Vagina (tissue), 2 donors: ENCODE measurements around the gene RNF215.

Experiments
- POLR2A ChIP-seq, 2 donors: fragments of 450-650 bp; IDR thresholded peaks; one replicate each; pipeline ENCODE4 v1.6.1; 2017; ENCODE audit warnings: antibody characterized with exemption in 2 of 2, mild to moderate bottlenecking in 2 of 2, moderate library complexity in 2 of 2
- POLR2AphosphoS5 ChIP-seq, 2 donors: sonication (generic); formaldehyde crosslinking; IDR thresholded peaks; one replicate each; pipeline ENCODE4 v1.9.0; 2017; ENCODE audit warnings: antibody characterized with exemption in 2 of 2, mild to moderate bottlenecking in 2 of 2, low read depth in 1 of 2; ENCODE audit not compliant: insufficient read depth in 1 of 2
- TF ChIP-seq, protein P1 (sequence below), 3 experiments: fragments of 450-650 bp in 2 of 3; fragments of 200-600 bp in 1 of 3; sonication (generic) in 1 of 3; IDR thresholded peaks; one replicate each; pipeline ENCODE4 v1.5.1; 2017 to 2019; ENCODE audit warnings: antibody characterized with exemption in 3 of 3, mild to moderate bottlenecking in 2 of 3, moderate library complexity in 2 of 3

DNA sequence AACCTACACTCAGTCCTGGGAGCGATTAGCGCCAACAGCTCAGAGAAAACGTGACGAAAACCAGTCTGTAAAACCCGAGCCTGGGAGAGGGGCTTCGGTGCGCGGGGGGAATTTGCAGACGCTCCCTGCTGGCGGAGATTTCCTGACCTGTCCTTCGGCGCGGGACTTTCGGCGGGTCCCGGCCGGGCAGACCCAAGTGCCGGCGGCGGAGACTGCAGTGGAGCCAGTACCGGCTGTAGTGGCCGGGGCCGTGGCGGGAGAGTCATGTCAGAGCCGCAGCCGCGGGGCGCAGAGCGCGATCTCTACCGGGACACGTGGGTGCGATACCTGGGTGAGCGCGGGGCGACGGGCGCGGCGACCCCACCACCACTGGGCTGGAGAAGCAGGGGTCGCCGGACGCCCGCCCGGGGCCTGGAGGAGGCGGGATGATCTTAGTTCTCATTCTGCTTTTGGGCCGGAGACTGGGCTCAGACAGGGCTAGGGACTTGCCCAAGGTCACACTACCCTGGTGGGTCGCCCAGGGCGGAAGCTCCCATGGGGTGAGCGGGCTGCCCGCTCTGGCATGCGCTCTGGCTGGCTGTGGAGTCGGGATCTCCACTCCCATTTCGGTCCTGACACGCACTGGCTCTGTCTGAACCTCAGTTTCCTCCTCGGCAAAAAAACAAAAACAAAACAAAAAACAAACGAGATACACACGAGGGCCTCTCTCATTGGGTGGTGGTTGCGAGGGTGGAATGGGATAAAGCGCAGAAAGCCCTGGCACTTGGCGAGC, 38.6 kb upstream of the RNF215 start, which contains the start of gene MTFP1:
- TF ChIP-seq, protein P1, sequence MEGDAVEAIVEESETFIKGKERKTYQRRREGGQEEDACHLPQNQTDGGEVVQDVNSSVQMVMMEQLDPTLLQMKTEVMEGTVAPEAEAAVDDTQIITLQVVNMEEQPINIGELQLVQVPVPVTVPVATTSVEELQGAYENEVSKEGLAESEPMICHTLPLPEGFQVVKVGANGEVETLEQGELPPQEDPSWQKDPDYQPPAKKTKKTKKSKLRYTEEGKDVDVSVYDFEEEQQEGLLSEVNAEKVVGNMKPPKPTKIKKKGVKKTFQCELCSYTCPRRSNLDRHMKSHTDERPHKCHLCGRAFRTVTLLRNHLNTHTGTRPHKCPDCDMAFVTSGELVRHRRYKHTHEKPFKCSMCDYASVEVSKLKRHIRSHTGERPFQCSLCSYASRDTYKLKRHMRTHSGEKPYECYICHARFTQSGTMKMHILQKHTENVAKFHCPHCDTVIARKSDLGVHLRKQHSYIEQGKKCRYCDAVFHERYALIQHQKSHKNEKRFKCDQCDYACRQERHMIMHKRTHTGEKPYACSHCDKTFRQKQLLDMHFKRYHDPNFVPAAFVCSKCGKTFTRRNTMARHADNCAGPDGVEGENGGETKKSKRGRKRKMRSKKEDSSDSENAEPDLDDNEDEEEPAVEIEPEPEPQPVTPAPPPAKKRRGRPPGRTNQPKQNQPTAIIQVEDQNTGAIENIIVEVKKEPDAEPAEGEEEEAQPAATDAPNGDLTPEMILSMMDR (IDR thresholded peaks at IDR 0.05) = no peak
- TF ChIP-seq POLR2AphosphoS5 (IDR thresholded peaks at IDR 0.05; ENCODE audit: insufficient read depth in 1 of 2, low read depth in 1 of 2) (no peak), POLR2A (IDR thresholded peaks at IDR 0.05) (no peak)
